Lower lobe of right lung (tissue), 2 donors: ENCODE results near the gene GGA3. TPM values are rescaled to one million over a fixed set of nuclear protein-coding genes. Genes with fewer than 3 reads are reported as not detected.
"Not testable (repeated sequence)": the region's sequence is repeated elsewhere in the genome, so short reads cannot be mapped to it uniquely, and the experiment has no call there.

Experiments
- ATAC-seq, 2 donors: fragments of 200-7000 bp; cut with Tn5 transposase; one replicate each; pipeline ENCODE4 v1.9.1; 2020 to 2022; ENCODE audit warnings: mild to moderate bottlenecking in 2 of 2, moderate library complexity in 2 of 2
- DNase-seq: peaks from one replicate; pipeline ENCODE4 v3.0.0-alpha.2; 2020
- H3K27ac ChIP-seq: fragments of 200-600 bp; one replicate; pipeline ENCODE4 v1.8.0; 2022
- H3K27me3 ChIP-seq: fragments of 200-600 bp; one replicate; pipeline ENCODE4 v1.8.0; 2022; ENCODE audit warnings: low read depth
- H3K36me3 ChIP-seq: fragments of 200-600 bp; one replicate; pipeline ENCODE4 v1.8.0; 2022; ENCODE audit warnings: mild to moderate bottlenecking
- H3K4me1 ChIP-seq: fragments of 200-600 bp; one replicate; pipeline ENCODE4 v1.8.0; 2022
- H3K4me3 ChIP-seq: fragments of 200-600 bp; one replicate; pipeline ENCODE4 v1.8.0; 2022; ENCODE audit warnings: mild to moderate bottlenecking
- H3K9me3 ChIP-seq: fragments of 200-600 bp; one replicate; pipeline ENCODE4 v1.8.0; 2022
- intact Hi-C: fragments of 100-400 bp; cut with DNase I; formaldehyde crosslinking; loops from one replicate; pipeline ENCODE4 v1.11.0; 2022
- total RNA-seq: library from RNA; stranded (reverse); fragmentation: NEBNext Ultra II Directional; extraction: Animal tissue kit (Norgen Biotek cat#: 25700); gene quantifications from one replicate; pipeline ENCODE4 v1.2.1, GENCODE V29; 2021
- TF ChIP-seq, protein P1 (sequence below): fragments of 200-600 bp; IDR thresholded peaks from one replicate; pipeline ENCODE4 v1.8.0; 2022; ENCODE audit warnings: antibody characterized with exemption, mild to moderate bottlenecking
- donor health status: DM: no; HTN: yes; CAD: no; lungs with severe emphysema.

GGA3 gene
- total RNA-seq, 1 donor from 2014 or later = 68.6 TPM

DNA sequence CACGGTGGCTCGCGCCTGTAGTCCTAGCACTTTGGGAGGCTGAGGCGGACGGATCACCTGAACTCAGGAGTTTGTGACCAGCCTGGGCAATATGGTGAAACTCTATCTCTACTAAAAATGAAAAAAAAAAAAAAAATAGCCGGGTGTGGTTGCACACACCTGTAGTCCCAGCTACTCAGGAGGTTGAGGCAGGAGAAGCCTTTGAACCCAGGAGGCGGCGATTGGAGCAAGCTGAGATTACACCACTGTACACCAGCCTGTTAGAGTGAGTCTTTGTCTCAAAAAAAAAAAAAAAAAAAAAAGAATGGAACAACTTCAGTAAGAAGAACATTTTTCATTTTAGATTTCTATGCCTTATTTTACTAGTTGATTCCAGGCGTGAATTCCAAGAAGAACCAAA, 53.2 kb downstream of the GGA3 start:
- intact Hi-C loops = no loop called here
- H3K9me3 ChIP-seq = no peaks in the 10 kb centered on the region
- no peak overlapping the region for H3K27ac ChIP-seq
- no peaks in the 10 kb centered on the region for H3K27me3 ChIP-seq
- H3K4me1 ChIP-seq = peaks cover 23% of the 10 kb centered on the region
- no peak for DNase-seq
- no peak for ATAC-seq
- H3K4me3 ChIP-seq = no peak overlapping the region
- TF ChIP-seq, protein P1, sequence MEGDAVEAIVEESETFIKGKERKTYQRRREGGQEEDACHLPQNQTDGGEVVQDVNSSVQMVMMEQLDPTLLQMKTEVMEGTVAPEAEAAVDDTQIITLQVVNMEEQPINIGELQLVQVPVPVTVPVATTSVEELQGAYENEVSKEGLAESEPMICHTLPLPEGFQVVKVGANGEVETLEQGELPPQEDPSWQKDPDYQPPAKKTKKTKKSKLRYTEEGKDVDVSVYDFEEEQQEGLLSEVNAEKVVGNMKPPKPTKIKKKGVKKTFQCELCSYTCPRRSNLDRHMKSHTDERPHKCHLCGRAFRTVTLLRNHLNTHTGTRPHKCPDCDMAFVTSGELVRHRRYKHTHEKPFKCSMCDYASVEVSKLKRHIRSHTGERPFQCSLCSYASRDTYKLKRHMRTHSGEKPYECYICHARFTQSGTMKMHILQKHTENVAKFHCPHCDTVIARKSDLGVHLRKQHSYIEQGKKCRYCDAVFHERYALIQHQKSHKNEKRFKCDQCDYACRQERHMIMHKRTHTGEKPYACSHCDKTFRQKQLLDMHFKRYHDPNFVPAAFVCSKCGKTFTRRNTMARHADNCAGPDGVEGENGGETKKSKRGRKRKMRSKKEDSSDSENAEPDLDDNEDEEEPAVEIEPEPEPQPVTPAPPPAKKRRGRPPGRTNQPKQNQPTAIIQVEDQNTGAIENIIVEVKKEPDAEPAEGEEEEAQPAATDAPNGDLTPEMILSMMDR = no peak
- peaks cover 49% of the 10 kb centered on the region for H3K36me3 ChIP-seq

GRCh38 chr17:75207760-75208159, 53.6 kb downstream of the GGA3 start:
- no peak for ATAC-seq
- intact Hi-C loops = no loop called here

DNA sequence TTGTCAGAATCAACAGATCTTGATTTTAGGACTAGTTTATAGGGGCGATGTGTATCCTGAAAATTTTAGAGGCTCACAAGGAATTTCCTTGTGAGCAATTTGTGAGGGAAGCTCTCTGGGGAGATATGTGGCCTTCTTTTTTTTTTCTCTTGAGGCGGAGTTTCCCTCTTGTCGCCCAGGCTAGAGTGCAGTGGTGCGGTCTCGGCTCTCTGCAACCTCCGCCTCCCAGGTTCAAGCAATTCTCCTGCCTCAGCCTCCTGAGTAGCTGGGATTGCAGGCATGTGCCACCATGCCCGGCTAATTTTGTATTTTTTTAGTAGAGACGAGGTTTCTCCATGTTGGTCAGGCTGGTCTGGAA, 54.4 kb downstream of the GGA3 start:
- ATAC-seq, intact Hi-C loops: not testable (repeated sequence)

More at GRCh38 chr17:75207760-75208159, 53.6 kb downstream of the GGA3 start:
- no peaks in the 10 kb centered on the region for H3K9me3 ChIP-seq
- no peak overlapping the region for H3K27ac ChIP-seq
- H3K4me1 ChIP-seq = peaks cover 23% of the 10 kb centered on the region
- no peaks in the 10 kb centered on the region for H3K27me3 ChIP-seq
- no peak overlapping the region for H3K4me3 ChIP-seq
- TF ChIP-seq, protein P1 = no peak
- peaks cover 45% of the 10 kb centered on the region for H3K36me3 ChIP-seq
- no peak for DNase-seq

GRCh38 chr17:75205793-75206163, 55.6 kb downstream of the GGA3 start:
- H3K36me3 ChIP-seq = peaks cover 25% of the 10 kb centered on the region
- H3K27me3 ChIP-seq = no peaks in the 10 kb centered on the region
- intact Hi-C loops = no loop called here
- H3K27ac ChIP-seq = peak overlapping the region; percentile 97
- DNase-seq (no peak), ATAC-seq (no peak)
- H3K4me3 ChIP-seq = peak overlapping the region; percentile 80
- H3K4me1 ChIP-seq = peaks cover 23% of the 10 kb centered on the region
- TF ChIP-seq, protein P1 = no peak
- H3K9me3 ChIP-seq = no peaks in the 10 kb centered on the region

More for the DNA sequence above, 54.4 kb downstream of the GGA3 start:
- not testable (repeated sequence) for DNase-seq, H3K9me3 ChIP-seq, H3K27me3 ChIP-seq, H3K4me3 ChIP-seq, H3K27ac ChIP-seq
- Histone ChIP-seq H3K4me1 (peaks cover 23% of the 10 kb centered on the region), H3K36me3 (peaks cover 37% of the 10 kb centered on the region)

DNA sequence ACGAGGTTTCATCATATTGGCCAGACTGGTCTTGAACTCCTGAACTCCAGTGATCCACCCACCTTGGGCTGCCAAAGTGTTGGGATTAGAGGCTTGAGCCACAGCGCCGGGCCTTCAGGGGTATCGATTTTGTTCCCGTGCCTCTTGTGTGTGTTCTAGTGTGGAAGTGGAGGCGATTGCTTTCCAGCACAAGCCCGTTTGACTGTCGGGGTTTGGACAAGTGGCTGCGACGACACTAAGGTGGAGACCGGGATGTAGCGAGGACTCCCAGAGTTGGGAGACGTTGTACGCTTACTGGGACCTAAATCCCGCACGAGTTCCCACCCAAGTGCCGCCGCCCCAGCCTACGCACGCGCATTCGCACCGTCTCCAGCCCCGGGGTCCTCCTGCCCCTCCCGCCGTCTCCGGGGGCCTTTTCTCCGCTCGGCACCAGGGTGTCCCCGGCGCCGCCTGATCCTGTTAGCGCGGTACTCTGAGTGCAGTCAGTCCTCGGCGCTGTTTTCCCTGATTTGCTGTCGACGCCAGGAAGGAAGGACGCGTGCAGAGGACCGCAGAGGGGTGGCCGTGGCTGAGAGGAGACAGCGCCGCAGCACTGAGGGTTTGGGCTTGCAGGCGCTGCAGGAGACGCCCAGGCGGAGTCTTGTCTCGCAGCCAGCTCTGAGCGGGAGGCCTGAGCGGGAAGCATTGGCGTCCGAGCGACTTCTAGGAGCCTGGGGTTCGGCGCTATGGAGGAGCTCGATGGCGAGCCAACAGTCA, 56.2 kb downstream of the GGA3 start, which contains the start of gene NUP85:
TSS of gene NUP85 (plus strand) at position 643 of the 756 bp plus-strand sequence. CDS start at position 726, 83 bp downstream.
- Histone ChIP-seq H3K36me3 (peaks cover 19% of the 10 kb centered on the region), H3K4me3 (peak within 1 kb of the TSS; percentile 80), H3K4me1 (peaks cover 23% of the 10 kb centered on the region), H3K27me3 (no peaks in the 10 kb centered on the region), H3K27ac (peak within 1 kb of the TSS; percentile 97), H3K9me3 (no peaks in the 10 kb centered on the region)
- ATAC-seq = peak; percentile 97 to 98
- DNase-seq = peak; percentile 95
- TF ChIP-seq, protein P1 = no peak
- intact Hi-C loops = no loop called here

GRCh38 chr17:75199886-75200618, 61.4 kb downstream of the GGA3 start:
- no peaks in the 10 kb centered on the region for H3K27me3 ChIP-seq
- TF ChIP-seq, protein P1 = no peak
- no peaks in the 10 kb centered on the region for H3K9me3 ChIP-seq
- H3K27ac ChIP-seq = no peak overlapping the region
- intact Hi-C loops = no loop called here
- H3K4me3 ChIP-seq = no peak overlapping the region
- no peak for DNase-seq
- peaks cover 5% of the 10 kb centered on the region for H3K4me1 ChIP-seq
- no peak for ATAC-seq
- H3K36me3 ChIP-seq = no peaks in the 10 kb centered on the region
